Heart right ventricle (tissue), 16 donors: Measurements from ENCODE around the gene RAB11B. TPM values are rescaled to one million over a fixed set of nuclear protein-coding genes. Genes with fewer than 3 reads are reported as not detected.
A peak's percentile ranks its signal among the peaks of the same experiment; 100 is the strongest.

Experiments
- ATAC-seq, 8 donors: fragments of 200-7000 bp; cut with Tn5 transposase; one replicate each; pipeline ENCODE4 v1.9.1; 2020; ENCODE audit warnings: mild to moderate bottlenecking in 8 of 8, moderate library complexity in 8 of 8, moderate number of reproducible peaks in 1 of 8
- DNase-seq, 2 donors: peaks; one replicate each; pipeline ENCODE4 v3.0.0-alpha.2; 2020
- H3K27ac ChIP-seq, 10 donors: fragments of 200-600 bp; sonication (generic) in 2 of 10; one replicate each; pipeline versions ENCODE4 v1.5.0 to v1.8.0; 2020 to 2022; ENCODE audit warnings: mild to moderate bottlenecking in 3 of 10
- H3K27me3 ChIP-seq, 7 donors: fragments of 200-600 bp; one replicate each; pipeline ENCODE4 v1.8.0; 2021 to 2022; ENCODE audit warnings: mild to moderate bottlenecking in 2 of 7
- H3K36me3 ChIP-seq, 9 donors: fragments of 200-600 bp; sonication (generic) in 1 of 9; one replicate each; pipeline versions ENCODE4 v1.5.0 to v1.8.0; 2020 to 2022; ENCODE audit warnings: mild to moderate bottlenecking in 2 of 9
- H3K4me1 ChIP-seq, 9 donors: fragments of 200-600 bp; sonication (generic) in 1 of 9; one replicate each; pipeline versions ENCODE4 v1.5.0 to v1.8.0; 2020 to 2022; ENCODE audit warnings: mild to moderate bottlenecking in 4 of 9
- H3K4me3 ChIP-seq, 10 donors: fragments of 200-600 bp; sonication (generic) in 2 of 10; one replicate each; pipeline versions ENCODE4 v1.5.0 to v1.8.0; 2020 to 2022; ENCODE audit warnings: mild to moderate bottlenecking in 7 of 10, moderate library complexity in 2 of 10
- H3K9me3 ChIP-seq, 11 donors: fragments of 200-600 bp in 10 of 11; sonication (generic) in 2 of 11; one replicate each; pipeline versions ENCODE4 v1.5.0 to v1.8.0; 2013 to 2022; ENCODE audit warnings: mild to moderate bottlenecking in 2 of 11, control low read depth in 1 of 11, moderate library complexity in 1 of 11
- WGBS, 2 donors: extraction: QIAGEN DNeasy Blood & Tissue Kit; methylation state at CpG; one replicate each; pipeline ENCODE4 v1.1.7; 2013; ENCODE audit warnings: inconsistent platforms in 1 of 2; 5-methylcytosine and 5-hydroxymethylcytosine counted together
- intact Hi-C, 10 donors: fragments of 100-400 bp; cut with DNase I; formaldehyde crosslinking; loops; one replicate each; pipeline versions ENCODE4 v1.11.1 to v1.14.2; 2022
- polyA plus RNA-seq, 2 donors: library from polyadenylated mRNA; stranded (reverse); fragments of 200-250 nt; gene quantifications; one replicate each; pipeline ENCODE4 v1.2.3, GENCODE V29; 2013
- total RNA-seq, 10 donors: library from RNA; stranded (reverse); fragmentation: NEBNext Ultra II Directional in 3 of 10; extraction: Animal tissue kit (Norgen Biotek cat#: 25700) in 3 of 10; gene quantifications; one replicate each; pipeline versions ENCODE4 v1.2.1 to v1.2.4, GENCODE V29; 2021 to 2023
- TF ChIP-seq, protein P1 (sequence below), 9 donors: fragments of 200-600 bp; sonication (generic) in 2 of 9; IDR thresholded peaks; one replicate each; pipeline versions ENCODE4 v1.5.0 to v1.8.0; 2021 to 2022; ENCODE audit warnings: antibody characterized with exemption in 9 of 9, mild to moderate bottlenecking in 5 of 9, moderate library complexity in 1 of 9
- donor health status: Arrhythmogenic right ventricular cardiomyopathy.
- donor health status: ischemic (EF 13 %, LVEDD 7.1; RV severe dilation, severe dysfunction).
- donor health status: healthy with polysubstance abuse.
- donor health status: DM: no; HTN: yes; CAD: no.
- donor health status: DM: no; HTN: no; CAD: no.
- donor health status: ischemic (EF 25% LVEDD 6.9; RV normal size, moderate dysfunction).
- donor health status: ischemic (EF 25% LVEDD 5.7; RV mildly dilated, moderate dysfunction).
- donor health status: healthy.
- donor health status: DM: yes; HTN: yes; CAD: no.
- donor health status: Ischemic cardiomyopathy.
- donor health status: ischemic (EF 35%, LVEDD 5.7; RV mildly dilated, moderate dysfunction).
- donor health status: nonischemic (EF 11% LVEDD 7.7; RV severe dilation, severe dysfunction).
- donor health status: DM: yes; HTN: yes; CAD: no.
- donor health status: PGD.
- donor health status: ischemic (EF 29% LVEDD 5.4; RV normal size, mild dysfunction).
- donor health status: nonischemic (EF 23%, LVEDD 6.1; RV moderate dilation, normal function).

RAB11B gene
- total and polyA plus RNA-seq, 12 donors, result 111 to 178 (median 156) TPM

- Histone ChIP-seq H3K4me1 (peaks cover 17 to 84% (median 59%) of the 10 kb centered on the region in 9 donors), H3K27me3 (peaks cover 0 to 30% (median 0%) of the 10 kb centered on the region in 7 donors), H3K27ac (peak overlapping the region in 9 of 10 donors; percentile 31 to 93 (median 78)), H3K36me3 (peaks cover 0 to 44% (median 0%) of the 10 kb centered on the region in 9 donors), H3K9me3 (no peaks in the 10 kb centered on the region), H3K4me3 (peak overlapping the region in 7 of 10 donors; percentile 13 to 79 (median 23))
- TF ChIP-seq, protein P1, sequence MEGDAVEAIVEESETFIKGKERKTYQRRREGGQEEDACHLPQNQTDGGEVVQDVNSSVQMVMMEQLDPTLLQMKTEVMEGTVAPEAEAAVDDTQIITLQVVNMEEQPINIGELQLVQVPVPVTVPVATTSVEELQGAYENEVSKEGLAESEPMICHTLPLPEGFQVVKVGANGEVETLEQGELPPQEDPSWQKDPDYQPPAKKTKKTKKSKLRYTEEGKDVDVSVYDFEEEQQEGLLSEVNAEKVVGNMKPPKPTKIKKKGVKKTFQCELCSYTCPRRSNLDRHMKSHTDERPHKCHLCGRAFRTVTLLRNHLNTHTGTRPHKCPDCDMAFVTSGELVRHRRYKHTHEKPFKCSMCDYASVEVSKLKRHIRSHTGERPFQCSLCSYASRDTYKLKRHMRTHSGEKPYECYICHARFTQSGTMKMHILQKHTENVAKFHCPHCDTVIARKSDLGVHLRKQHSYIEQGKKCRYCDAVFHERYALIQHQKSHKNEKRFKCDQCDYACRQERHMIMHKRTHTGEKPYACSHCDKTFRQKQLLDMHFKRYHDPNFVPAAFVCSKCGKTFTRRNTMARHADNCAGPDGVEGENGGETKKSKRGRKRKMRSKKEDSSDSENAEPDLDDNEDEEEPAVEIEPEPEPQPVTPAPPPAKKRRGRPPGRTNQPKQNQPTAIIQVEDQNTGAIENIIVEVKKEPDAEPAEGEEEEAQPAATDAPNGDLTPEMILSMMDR (IDR thresholded peaks at IDR 0.05), result no peak
- ATAC-seq (peak in 4 of 8 donors; percentile 1 to 17 (median 4)), DNase-seq (no peak)
- 37 to 38% methylated on average over 13 of the region's 13 CpGs for WGBS, 2 donors
- intact Hi-C loops, result loop anchor here in 3 of 10 donors (1.0 to 2.0 kb wide), 3 partner anchors 23 to 26 kb away; partner anchors contain the start of gene RAB11B (in 2 of the 3)
These were observed 23.2 kb upstream of the RAB11B start for GRCh38 chr19:8366961-8367326.

DNA sequence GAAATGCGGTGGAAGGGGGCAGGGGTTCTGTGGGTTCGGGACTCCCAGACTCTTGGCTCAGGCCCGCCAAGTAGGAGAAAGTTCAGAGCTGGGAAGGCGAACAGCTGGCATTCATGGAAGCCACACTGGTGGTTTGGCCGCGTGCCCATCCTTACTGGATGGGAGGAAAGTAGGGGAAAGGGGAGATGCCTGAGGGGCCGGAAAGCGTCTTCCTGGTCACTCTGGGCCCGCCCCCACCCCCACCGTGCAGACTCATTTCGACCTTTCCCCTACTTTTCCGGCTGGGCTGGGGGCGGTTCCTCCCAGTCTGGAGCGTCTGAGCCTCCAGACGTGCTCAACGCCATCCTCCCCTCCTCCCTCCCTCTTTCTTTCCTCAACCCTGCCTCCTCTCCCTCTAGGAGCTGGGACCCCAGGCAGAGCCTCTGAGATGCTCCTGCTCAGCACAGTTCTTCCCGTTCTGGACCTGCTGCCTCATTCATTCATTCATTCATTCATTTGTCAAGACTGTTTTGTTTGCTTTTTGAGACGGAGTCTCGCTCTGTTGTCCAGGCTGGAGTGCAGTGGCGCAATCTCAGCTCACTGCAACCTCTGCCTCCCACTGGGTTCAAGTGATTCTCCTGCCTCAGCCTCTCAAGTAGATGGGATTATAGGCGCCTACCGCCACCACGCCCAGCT is 22.7 kb upstream of the RAB11B start:
- Histone ChIP-seq H3K27ac (peak overlapping the region in 9 of 10 donors; percentile 31 to 93 (median 78)), H3K4me3 (peak overlapping the region in 7 of 10 donors; percentile 13 to 79 (median 23)), H3K27me3 (peaks cover 0 to 30% (median 0%) of the 10 kb centered on the region in 7 donors), H3K36me3 (peaks cover 0 to 49% (median 0%) of the 10 kb centered on the region in 9 donors), H3K9me3 (no peaks in the 10 kb centered on the region), H3K4me1 (peaks cover 17 to 79% (median 54%) of the 10 kb centered on the region in 9 donors)
- intact Hi-C loops, result loop anchor here in 3 of 10 donors (1.0 to 2.0 kb wide), 3 partner anchors 23 to 25 kb away; partner anchors contain the start of gene RAB11B (in 2 of the 3)
- DNase-seq (peak; percentile 90 to 91), ATAC-seq (peak; percentile 36 to 81 (median 66))
- TF ChIP-seq, protein P1 (IDR thresholded peaks at IDR 0.05), result no peak
- WGBS, 2 donors, result 20 to 22% methylated on average over 23 of the region's 23 CpGs

- Histone ChIP-seq H3K9me3 (no peaks in the 10 kb centered on the region), H3K4me1 (peaks cover 12 to 57% (median 28%) of the 10 kb centered on the region in 9 donors), H3K27ac (peak overlapping the region in 4 of 10 donors; percentile 15 to 60 (median 29)), H3K27me3 (peaks cover 0 to 7% (median 0%) of the 10 kb centered on the region in 7 donors), H3K36me3 (peaks cover 0 to 72% (median 4%) of the 10 kb centered on the region in 9 donors), H3K4me3 (no peak overlapping the region)
- TF ChIP-seq, protein P1 (IDR thresholded peaks at IDR 0.05), result no peak
- DNase-seq (no peak), ATAC-seq (peak in 5 of 8 donors; percentile 18 to 41 (median 34))
- intact Hi-C loops, result no loop called here
- WGBS, 2 donors, result 84 to 87% methylated on average over 19 of the region's 19 CpGs
These were observed 19.8 kb upstream of the RAB11B start for GRCh38 chr19:8370176-8371010.
